ENCODE data around the gene PTPN13. TPM values are rescaled to one million over a fixed set of nuclear protein-coding genes. Genes with fewer than 3 reads are reported as not detected.

PTPN13 gene
- total RNA-seq, 2 experiments from 2014 or later = 0.37 to 0.67 TPM

Other genes starting within 250 kb of the PTPN13 start
- not detected for gene MAPK10, start 234.3 kb upstream of the PTPN13 start, total RNA-seq